Gastroesophageal sphincter (tissue), 2 donors: Measurements from ENCODE around the gene NUDT17.

Experiments
- POLR2A ChIP-seq, 2 donors: fragments of 450-650 bp; IDR thresholded peaks; one replicate each; pipeline ENCODE4 v1.6.1; 2017; ENCODE audit warnings: antibody characterized with exemption in 2 of 2, mild to moderate bottlenecking in 2 of 2, moderate library complexity in 1 of 2
- POLR2AphosphoS5 ChIP-seq: sonication (generic); formaldehyde crosslinking; IDR thresholded peaks from one replicate; pipeline ENCODE4 v1.6.1; 2017; ENCODE audit warnings: antibody characterized with exemption

DNA sequence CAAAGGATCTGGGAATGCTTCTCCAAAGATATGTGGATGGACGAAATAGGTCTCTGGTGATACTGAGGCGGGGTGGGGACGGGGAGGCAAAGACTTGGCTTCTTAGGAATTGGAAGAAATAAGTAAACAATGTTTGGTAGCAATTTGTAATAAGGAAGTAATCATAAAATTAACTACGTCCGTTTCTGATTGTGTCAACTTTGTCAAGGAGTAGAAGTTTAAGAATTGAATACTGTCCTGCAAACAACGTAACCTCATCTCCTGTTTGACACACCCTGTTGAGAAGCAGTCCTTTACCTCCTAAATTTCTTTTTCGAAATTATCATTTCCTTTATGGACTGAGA is 21.0 kb upstream of the NUDT17 start:
- TF ChIP-seq POLR2AphosphoS5 (no peak), POLR2A (IDR thresholded peaks at IDR 0.05) (no peak)
